Colonic mucosa (tissue), 4 donors: Measurements from ENCODE around the gene PMM2. TPM values are rescaled to one million over a fixed set of nuclear protein-coding genes. Genes with fewer than 3 reads are reported as not detected.

Experiments
- DNase-seq: peaks from one replicate; pipeline ENCODE4 v3.0.0-alpha.2; 2020
- H3K27ac ChIP-seq: fragments of 200-600 bp; one replicate; pipeline ENCODE4 v1.8.0; 2021
- H3K27me3 ChIP-seq: fragments of 200-600 bp; one replicate; pipeline ENCODE4 v1.8.0; 2021
- H3K36me3 ChIP-seq: fragments of 200-600 bp; one replicate; pipeline ENCODE4 v1.8.0; 2021
- H3K4me1 ChIP-seq: fragments of 200-600 bp; one replicate; pipeline ENCODE4 v1.8.0; 2021; ENCODE audit warnings: mild to moderate bottlenecking
- H3K4me3 ChIP-seq: fragments of 200-600 bp; one replicate; pipeline ENCODE4 v1.8.0; 2021
- H3K9ac ChIP-seq, 2 donors: one replicate each; pipeline ENCODE4 v1.7.0; 2013; ENCODE audit warnings: control low read depth in 2 of 2, low read depth in 2 of 2, low read length in 2 of 2
- H3K9me3 ChIP-seq: fragments of 200-600 bp; one replicate; pipeline ENCODE4 v1.8.0; 2021
- intact Hi-C: fragments of 100-400 bp; cut with DNase I; formaldehyde crosslinking; loops from one replicate; pipeline ENCODE4 v1.14.1; 2022
- total RNA-seq, 2 donors: library from RNA; stranded (reverse); fragmentation: NEBNext Ultra II Directional in 1 of 2; extraction: Animal tissue kit (Norgen Biotek cat#: 25700) in 1 of 2; gene quantifications; one replicate each; pipeline ENCODE4 v1.2.1, GENCODE V29; 2021
- TF ChIP-seq, protein P1 (sequence below): fragments of 200-600 bp; IDR thresholded peaks from one replicate; pipeline ENCODE4 v1.8.0; 2022; ENCODE audit warnings: antibody characterized with exemption, mild to moderate bottlenecking
- donor health status: healthy.
- donor health status: DM: no; HTN: no; CAD: no.
- donor health status: DM: no; HTN: no; CAD: no.

PMM2 gene
- total RNA-seq, 2 donors from 2014 or later: 60.7 to 88.1 TPM

DNA sequence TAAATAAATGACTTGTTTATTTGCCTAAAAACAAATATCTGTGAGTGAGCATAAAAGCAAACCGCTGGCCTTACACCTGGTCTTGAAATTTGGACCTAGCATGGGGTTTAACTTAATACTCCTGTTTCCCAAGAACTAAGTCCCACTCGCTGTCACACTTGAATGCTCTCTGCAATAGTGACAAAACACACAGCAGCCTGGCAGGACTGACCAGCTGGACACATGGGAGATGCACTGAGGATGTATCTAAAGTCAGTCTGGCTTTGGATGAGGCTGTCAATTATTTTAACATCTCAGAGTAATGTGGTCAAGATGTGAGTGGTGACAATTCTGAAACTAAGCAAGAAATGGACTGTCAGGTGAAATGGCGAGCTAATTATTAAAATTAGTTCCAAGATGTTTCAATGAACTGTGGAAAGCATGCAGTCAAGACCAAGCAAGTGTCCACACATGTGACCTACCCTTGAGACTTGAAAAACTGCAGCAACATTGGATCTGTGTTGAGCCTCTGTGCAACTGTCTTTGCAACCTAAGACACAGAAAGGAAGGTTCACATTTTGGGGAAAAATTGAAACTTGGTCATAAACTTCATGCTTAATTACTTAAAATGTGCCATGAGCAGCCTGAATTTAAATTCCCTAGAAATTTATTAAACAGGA, 101.2 kb downstream of the PMM2 start:
- intact Hi-C loops: no loop called here
- Histone ChIP-seq H3K27ac (no peak overlapping the region), H3K9me3 (no peaks in the 10 kb centered on the region), H3K27me3 (no peaks in the 10 kb centered on the region), H3K4me3 (no peak overlapping the region), H3K36me3 (peaks cover 74% of the 10 kb centered on the region), H3K9ac (no peak overlapping the region), H3K4me1 (no peaks in the 10 kb centered on the region)
- DNase-seq: no peak
- TF ChIP-seq, protein P1, sequence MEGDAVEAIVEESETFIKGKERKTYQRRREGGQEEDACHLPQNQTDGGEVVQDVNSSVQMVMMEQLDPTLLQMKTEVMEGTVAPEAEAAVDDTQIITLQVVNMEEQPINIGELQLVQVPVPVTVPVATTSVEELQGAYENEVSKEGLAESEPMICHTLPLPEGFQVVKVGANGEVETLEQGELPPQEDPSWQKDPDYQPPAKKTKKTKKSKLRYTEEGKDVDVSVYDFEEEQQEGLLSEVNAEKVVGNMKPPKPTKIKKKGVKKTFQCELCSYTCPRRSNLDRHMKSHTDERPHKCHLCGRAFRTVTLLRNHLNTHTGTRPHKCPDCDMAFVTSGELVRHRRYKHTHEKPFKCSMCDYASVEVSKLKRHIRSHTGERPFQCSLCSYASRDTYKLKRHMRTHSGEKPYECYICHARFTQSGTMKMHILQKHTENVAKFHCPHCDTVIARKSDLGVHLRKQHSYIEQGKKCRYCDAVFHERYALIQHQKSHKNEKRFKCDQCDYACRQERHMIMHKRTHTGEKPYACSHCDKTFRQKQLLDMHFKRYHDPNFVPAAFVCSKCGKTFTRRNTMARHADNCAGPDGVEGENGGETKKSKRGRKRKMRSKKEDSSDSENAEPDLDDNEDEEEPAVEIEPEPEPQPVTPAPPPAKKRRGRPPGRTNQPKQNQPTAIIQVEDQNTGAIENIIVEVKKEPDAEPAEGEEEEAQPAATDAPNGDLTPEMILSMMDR: no peak

Other genes with a start within 250 kb of the PMM2 start
- gene TMEM114, start 207.3 kb upstream of the PMM2 start, total RNA-seq: not detected
- gene METTL22, start 176.1 kb upstream of the PMM2 start, total RNA-seq: 10 to 100 TPM; 16.1 to 26.8 TPM
- gene ABAT, start 123.2 kb upstream of the PMM2 start, total RNA-seq: 10 to 100 TPM; 12.9 to 25.6 TPM
- 10 to 100 TPM; 11.9 to 20.3 TPM for gene TMEM186, start 200 bp upstream of the PMM2 start, total RNA-seq
- 10 to 100 TPM; 75.7 to 77.9 TPM for gene CARHSP1, start 71.2 kb downstream of the PMM2 start, total RNA-seq
- not detected for gene LITAFD, start 84.5 kb downstream of the PMM2 start, total RNA-seq
- 100 to 1,000 TPM; 147 to 176 TPM for gene USP7, start 166.1 kb downstream of the PMM2 start, total RNA-seq